GM13976 (cell line): ENCODE data around the gene CRAMP1.

Experiments used
- DNase-seq: peaks from one replicate; pipeline ENCODE4 v3.0.0; 2012; ENCODE audit warnings: low spot score
- CTCF ChIP-seq: IDR thresholded peaks from 2 replicates; pipeline ENCODE4 v1.5.1; 2012; ENCODE audit warnings: borderline replicate concordance, mild to moderate bottlenecking; ENCODE audit not compliant: insufficient read depth; ENCODE audit errors: extremely low read depth, missing control alignments, control extremely low read depth
- in situ Hi-C: fragments of 300-500 bp; cut with MboI; formaldehyde crosslinking; loops from one replicate; pipeline ENCODE4 v1.12.0; 2022; ENCODE audit warnings: low sequenced_read_pairs, mixed read lengths, inconsistent platforms; ENCODE audit not compliant: unreplicated experiment

CRAMP1 gene

DNA sequence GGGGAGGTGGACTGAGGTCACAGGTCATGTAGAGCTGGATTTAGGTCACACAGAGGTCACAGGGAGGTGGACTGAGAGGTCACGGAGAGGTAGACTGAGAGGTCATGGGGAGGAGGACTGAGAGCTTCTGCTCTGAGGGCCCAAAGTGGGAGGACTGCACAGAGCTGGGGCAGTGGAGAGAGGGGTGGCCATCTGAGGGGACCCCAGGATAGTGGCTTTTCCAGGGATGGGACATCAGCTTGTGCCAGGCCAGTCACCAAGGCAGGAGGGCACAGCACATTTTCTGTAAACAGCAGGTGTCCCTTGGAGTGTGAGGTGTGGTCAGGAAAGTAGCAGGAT lies 39.8 kb downstream of the CRAMP1 start:
- DNase-seq, result no peak
- in situ Hi-C loops, result no loop called here

DNA sequence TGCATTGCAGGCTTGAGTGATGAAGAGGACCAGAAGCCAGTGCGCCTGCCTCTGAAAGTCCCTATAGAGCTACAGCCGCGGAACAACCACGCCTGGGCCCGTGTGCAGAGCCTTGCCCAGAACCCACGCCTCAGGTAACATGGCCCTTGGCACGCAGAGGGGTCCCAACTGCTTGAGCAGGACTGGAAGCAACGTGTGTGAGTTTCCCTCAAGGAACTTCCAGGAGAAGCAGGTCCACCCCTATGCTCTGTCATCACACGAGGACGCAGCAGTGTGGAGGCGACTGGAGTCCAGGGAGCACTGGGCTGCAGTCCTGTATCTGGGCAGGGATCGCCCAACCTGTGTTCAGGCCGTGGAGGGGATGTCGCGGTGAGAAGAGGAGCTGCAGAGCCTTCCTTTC lies 40.9 kb downstream of the CRAMP1 start:
- no peak for DNase-seq
- TF ChIP-seq CTCF, result no peak
- in situ Hi-C loops, result no loop called here

More for the DNA sequence above, 39.8 kb downstream of the CRAMP1 start:
- TF ChIP-seq CTCF, result no peak

DNA sequence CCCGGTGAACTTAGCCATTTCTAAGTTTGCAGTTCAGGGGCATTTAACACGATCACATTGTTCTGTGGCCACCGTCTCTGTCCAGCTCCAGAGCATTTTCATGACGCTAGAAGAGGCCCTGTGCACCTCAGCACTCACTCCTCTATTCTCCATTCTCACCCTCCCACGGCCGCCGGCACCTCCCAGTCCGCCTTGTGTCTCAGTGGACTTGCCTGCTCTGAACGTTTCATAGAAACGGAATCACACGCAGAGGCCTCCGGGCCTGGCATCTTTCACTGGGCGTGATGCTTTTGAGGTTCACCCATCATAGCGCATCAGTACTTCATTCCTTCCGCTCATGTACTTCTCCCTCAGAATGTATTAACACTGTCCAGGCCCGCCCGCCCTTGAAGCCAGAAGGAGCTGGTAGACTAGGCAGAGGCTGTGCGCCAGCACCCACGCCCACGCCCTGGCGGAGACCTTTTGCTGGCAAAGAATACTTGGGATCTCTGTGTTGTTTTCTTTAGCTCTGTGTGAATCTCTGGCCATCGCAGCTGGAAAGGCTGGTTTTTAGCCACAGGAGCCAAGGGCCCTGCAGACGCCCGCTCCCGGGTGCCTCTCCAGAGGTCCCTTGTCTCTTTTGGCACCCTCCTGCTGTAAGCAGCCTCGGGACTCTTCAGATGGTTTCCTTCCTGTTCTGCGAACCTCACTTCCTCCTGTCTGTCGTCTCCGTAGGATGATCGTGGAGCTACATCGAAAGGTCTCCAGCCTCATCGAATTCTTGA lies 42.5 kb downstream of the CRAMP1 start:
- in situ Hi-C loops, result no loop called here

DNA sequence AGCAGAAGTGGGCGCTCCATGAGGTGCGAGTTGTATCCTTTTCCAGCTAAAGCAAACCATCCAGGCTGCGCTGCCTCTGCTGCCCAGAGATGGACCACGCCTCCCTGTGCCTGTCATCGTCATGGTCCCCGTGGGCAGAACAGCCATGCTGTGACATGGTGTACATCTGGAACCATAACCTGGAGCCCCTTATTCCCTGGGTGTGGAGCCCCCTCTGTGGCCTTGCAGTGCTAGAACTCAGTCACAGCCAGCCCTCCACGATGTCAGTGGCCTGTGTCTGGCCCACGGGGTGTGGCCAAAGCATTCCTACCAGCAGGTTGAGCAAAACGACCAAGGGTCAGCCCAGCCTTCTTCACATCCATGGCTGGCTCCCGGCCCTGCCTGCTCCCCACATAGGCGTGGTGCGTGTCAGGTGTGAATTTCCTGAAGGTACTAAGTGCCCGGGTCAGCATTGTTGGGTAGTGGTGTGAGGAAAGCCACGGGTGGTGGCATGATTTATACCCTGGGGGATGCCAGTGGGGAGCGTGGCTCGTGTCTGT lies 43.2 kb downstream of the CRAMP1 start:
- in situ Hi-C loops, result no loop called here
- no peak for DNase-seq
- no peak for TF ChIP-seq CTCF

More for the DNA sequence above, 42.5 kb downstream of the CRAMP1 start:
- no peak for DNase-seq
- no peak for TF ChIP-seq CTCF

DNA sequence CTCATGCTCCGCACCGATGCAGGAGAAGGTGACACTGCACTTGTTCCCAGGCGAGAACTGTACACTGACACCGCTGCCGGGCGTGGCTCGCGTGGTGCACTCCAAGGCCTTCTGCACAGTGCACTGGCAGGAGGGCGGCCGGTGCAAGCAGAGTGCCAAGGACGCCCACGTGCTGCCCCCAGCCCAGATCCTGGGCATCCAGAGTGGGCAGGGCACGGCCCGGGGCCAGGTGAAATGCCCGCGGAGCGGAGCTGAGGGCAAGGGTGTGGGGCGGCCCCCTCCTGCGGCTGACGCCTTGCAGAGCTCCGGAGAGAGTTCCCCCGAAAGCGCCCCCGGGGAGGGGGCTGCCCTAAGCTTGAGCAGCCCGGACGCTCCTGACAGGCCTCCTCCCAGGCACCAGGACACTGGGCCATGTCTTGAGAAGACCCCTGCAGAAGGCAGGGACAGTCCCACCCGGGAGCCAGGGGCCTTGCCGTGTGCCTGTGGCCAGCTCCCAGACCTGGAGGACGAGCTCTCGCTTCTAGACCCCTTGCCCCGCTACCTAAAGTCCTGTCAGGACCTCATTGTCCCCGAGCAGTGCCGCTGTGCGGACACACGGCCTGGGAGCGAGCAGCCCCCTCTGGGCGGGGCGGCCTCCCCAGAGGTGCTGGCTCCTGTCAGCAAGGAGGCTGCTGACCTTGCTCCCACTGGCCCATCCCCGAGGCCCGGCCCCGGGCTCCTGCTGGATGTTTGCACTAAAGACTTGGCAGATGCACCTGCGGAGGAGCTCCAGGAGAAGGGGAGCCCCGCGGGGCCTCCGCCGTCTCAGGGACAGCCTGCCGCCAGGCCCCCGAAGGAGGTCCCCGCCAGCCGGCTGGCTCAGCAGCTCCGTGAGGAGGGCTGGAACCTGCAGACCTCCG lies 44.0 kb downstream of the CRAMP1 start:
- TF ChIP-seq CTCF, result no peak
- in situ Hi-C loops, result no loop called here
- no peak for DNase-seq

DNA sequence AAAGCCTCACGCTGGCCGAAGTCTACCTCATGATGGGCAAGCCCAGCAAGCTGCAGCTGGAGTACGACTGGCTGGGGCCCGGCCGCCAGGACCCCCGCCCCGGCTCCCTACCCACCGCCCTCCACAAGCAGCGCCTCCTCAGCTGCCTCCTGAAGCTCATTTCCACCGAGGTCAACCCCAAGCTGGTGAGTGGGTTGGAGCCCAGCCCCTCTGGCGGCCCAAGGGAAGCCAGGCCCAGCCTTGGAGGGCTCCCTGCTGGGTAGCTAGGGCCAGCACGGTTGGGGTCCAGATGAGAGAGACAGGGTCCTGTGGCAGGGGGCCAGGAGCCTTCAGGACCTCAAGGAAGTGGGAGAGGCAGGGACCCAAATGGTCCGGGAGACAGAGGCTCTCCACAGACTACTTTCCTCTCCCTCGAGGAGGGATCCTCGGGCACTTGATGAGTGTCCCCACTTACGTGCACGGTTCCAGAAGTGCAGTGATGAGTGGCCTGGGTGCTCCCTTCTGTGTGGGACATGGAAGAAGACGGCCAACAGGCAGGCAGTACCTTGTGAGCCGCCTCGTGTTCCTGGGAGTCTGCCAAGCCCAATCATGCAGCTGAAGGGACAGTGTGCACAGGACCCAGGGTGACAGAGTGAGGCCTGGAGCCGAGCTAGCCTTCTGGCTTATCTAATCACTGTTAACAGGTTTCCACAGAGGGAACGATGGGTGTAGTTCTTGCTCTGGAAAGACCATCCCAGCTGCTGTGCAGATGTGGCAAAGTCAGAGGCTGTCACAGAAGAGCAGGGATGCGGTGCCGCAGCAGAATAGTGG lies 44.9 kb downstream of the CRAMP1 start:
- in situ Hi-C loops, result no loop called here
- no peak for TF ChIP-seq CTCF

More for the DNA sequence above, 44.9 kb downstream of the CRAMP1 start:
- DNase-seq, result no peak
